HG03439 (cell line): ENCODE data around the gene IFFO2.

Experiments
- ATAC-seq: cut with Tn5 transposase; IDR thresholded peaks from one replicate; pipeline ENCODE4 v1.9.1; 2021; ENCODE audit warnings: mild to moderate bottlenecking, moderate library complexity; ENCODE audit not compliant: unreplicated experiment

The IFFO2 gene

DNA sequence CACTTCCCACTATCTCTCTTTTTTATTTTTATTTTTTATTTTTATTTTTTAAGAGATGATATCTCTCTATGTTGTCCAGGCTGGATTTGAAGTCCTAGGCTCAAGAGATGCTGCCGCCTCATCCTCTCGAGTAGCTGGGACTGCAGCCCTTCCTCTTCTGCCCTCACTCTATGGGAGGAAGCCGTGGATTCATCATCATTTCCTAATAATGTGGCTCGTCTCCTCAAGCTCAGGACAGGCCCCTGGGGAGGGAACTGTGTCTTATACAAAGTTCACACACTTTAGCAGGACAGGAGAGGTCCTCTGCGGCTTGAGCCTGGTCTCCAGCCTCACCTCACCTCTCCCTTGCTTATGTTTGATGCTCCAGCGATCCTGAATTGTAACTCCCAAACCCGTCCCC, 16.5 kb upstream of the IFFO2 start:
- no peak for ATAC-seq

DNA sequence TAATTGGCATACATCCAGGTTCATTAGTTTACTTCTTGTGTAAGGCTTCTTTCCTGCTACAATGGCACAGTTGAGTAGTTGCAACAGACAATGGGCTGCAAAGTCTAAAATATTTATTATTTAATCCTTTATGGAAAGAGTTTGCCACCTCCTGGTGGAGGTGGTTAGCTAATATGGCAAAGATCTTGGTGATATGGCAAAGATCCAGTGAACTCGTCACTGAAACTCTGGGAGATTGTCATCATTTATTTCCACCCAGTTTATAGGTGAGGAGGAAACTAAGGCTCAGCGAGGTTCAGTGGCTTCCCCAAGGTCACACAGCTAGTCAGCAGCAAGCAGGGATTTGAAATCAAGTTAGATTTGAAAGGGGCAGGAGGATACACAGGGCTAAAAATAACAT, 16.1 kb upstream of the IFFO2 start:
- no peak for ATAC-seq

DNA sequence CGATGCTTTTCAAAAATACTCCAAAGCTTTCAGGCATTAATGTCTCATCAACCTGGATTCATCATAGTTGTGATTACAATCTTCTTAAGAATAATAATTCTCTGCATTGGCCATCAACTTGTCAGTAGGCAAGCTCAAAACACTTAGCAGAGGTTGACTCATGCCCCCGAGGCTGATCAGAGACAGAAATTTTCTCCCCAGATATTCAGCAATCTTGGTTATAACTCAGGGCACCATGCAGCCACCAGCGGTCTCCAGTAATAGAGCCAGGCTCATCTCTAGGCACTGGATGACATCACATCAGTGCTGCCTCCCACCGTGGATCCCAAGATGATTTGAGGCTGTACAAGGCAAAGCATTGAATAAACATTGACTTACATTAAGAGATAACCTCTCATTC, 14.3 kb upstream of the IFFO2 start:
- ATAC-seq: no peak

DNA sequence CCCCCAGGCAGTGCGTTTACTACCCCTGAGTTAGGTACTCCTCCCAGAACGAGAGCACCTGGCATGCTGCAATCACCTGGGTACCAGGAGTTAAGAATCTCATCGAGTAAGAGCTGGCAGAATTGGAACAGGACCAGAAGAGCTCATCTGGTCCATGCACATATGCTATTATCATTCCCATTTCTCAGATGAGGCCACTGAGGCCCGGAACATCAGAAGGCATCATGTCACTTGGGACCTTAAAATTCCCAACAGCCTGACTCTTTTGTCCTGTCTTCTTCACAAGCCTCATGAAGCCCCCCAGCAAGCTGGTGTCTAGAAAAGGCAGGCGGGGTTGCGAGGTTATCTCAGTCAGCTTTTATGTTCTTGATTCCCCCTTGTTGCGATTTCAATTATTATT, 13.9 kb upstream of the IFFO2 start:
- no peak for ATAC-seq

DNA sequence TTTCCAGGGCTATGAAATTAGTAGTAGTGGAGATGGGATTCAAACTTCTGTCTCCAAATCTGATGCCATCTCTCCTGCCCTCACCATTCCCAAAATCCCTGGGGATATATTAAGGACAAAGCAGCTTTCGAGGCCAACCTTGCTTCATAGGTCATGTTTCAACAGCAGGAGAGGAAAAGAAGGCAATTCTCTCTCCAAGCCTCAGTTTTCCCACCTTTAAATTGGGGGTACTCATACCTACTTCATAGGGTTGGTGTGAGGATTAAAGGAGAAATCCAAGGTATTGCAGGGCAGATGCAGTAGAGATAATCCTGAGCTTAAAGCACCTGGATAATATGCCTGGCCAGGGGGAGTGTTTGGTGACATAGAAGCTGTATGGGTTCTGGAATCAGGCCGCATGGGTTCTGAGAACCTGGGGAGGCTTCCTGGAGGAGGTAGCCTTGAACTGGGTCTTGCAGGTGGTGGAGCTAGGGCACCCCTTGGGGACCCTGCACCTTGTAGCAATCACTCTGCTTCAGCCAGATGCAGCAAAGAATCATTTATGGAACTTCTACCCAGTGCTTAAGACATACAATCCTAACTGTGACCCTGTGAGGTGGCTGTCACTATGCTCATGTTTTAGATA, 10.7 kb upstream of the IFFO2 start:
- ATAC-seq: no peak

DNA sequence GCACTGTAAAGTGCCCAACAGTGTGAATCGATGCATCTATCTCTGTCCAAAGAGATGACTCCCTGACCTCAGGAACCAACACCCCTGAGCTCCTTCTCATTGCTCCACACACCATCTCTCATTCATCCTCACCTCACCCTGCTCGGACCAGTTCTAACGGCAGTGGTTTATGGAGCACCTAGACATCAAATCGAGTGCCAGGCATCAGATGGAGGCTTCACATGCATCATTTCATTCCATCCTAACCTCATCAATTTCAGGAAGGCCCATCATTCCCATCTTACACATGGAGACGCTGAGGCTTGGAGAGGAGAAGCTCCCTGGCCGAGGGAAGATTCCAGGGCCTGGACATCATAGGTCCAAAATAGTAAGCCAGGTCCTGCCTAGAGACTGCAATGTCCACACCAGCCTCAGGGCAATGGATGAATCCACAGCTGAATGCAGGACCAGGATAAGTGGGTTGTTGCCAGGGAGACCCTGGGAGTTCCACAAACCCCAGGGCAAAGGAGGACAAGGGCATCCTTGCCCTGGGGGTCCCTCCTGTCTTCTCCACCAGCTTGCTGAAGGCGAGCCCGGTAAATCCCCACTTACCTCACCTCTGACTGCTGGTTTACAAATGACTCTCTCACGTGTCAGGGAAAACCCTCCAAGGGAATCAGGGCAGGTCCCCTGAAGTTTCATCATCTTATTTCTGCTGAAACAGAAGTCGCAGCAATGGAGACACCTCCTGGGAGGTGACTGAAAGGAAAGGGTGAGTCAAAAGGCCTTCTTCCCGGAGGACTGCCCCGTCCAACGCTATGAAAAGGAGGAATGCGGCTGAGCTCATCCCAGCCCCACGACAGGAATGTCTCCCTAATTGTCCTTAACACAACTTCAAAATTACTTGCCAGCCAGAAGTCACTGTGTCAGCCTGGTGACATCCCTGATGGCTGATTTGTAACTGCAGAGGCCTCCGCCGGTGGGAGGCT, 9.0 kb upstream of the IFFO2 start:
- no peak for ATAC-seq

DNA sequence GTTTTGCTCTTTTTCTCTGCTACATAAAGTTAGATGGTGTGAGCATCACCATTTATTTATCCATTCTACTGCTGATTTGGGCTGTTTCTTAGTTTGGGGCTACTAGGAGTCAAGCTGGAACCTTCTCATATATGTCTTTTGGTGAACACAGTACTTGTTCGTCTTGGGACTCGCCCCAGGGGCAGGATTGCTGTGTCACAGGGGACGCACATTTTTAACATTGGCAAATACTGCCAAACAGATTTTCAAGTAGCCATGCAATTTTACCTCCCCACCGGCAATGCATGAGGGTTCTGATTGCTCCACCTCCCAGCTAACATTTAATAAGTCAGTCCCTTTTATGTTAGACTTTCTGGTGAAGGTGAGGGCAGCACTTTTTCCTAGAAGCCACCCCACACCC, 7.5 kb upstream of the IFFO2 start:
- ATAC-seq: no peak

DNA sequence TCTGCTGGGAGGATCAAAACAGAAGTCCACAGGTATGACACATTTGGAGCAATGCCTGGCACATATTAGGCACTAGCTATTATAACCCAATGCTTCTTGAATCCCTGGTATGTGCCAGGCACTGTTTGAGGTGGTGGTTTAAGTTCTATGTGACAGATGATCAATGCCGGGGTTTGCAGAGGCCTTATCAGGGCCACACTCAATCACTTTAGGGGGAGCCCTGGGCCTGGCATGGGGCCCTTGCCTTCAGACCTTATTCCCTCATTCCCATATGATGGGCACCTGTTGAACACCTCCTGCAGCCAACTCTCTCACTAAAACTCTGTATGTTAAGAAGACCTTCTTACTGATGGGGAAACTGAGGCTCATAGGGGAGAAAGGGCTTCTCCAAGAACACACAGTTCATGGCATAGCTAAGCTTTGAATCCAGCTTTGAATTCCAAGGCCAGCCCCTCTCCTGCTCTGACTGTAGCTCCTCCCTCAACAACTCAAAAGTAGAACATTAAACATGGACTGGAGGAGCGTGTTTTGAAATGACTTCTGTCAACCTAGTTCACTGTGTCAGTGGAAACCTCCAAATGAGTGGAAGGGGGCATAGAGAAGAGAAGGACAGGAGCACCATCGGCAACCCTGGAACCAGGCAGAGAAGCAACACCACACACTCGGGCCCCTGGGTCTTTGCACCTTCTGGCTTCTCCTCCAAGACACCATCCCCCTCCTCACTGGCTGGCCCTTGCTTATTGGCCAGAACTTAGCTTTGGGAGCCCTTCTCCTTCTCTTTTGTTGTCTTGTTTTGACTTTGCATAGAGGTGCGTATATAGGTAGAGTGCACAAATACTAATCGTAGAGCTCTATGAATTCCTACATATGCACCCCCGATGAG, 6.6 kb upstream of the IFFO2 start:
- no peak for ATAC-seq

DNA sequence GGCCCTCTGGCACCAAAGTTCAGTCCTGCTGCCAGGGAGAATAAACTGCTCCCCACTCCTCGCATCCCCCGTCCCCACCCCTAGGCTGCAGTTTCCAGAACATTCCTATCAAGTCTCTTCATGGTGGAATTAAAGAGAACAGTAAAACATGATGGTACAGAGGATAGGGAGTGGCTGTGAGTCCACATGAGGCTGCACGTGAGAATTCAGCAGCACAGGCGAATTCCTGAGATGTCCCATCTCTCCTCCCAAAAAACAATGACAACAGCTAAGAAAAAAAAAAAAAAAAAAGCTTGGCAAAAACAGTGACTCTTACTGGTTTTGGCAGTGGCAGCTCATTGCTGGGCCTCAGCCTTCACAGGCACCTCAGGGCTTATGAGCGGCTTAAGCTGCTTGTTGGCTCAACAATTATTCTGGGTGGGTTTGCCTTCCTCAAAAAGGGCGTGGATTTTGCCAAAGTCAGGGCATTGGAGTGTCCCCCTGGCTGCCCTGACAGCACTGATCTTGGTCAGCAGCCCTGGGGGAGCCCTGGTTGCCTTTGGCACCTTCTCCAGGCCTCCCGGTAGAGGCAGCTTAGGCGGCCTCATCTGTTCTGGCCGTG, 5.7 kb upstream of the IFFO2 start:
- ATAC-seq: no peak

DNA sequence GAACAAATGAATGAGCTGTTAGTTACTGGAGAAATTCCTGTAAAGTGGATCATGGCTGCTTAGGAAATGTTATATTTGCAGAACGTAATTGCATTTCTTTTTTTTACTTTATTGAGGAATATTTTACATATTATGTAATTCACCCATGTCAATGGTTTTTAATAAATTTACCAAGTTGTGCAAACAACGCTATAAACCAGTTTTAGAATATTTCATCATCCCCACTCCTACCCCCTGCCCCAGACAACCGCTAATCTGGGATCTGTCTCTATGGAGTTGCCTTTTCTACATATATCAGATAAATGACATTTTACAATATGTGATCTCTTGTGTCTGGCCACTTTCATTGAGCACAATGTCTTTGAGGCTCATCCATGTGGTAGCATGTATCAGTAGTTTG, 4.3 kb upstream of the IFFO2 start:
- ATAC-seq: no peak

DNA sequence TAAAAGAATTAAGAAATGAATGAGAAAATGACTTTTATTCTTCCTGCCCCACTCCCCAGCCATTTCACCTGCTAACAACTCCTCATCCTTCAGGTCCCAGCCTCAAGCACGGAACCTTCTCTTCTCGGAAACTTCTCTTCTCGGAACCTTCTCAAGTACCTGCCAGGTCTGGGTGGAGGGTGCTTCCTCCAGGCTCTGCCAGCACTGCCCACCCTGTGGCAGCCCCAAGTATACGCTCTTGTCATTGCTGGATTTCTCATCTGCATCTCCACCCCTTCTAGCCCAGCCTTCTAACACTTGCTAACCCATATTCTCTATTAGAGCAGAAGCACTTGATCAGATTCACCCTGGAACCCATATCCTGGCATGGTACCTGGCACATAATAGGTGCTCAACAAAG, 3.9 kb upstream of the IFFO2 start:
- no peak for ATAC-seq

DNA sequence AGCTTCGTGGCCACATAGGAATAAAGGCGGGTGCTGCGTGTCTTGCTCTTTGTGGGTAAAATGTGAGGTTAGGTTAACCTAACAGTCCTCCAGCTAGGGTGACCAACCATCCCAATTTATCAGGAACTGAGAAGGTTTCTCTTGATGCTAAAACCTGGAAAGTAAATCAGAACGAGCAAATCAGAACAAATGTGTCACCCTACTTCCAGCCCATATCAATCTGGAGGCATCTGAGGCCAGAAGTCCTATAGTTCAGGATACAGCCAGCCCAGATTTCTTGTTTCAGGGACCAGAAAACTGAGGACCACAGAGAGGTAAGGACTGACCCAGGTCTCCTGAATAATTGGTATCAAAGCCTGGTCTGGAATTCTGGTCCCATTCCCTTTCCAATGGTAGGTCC, 3.1 kb upstream of the IFFO2 start:
- no peak for ATAC-seq

DNA sequence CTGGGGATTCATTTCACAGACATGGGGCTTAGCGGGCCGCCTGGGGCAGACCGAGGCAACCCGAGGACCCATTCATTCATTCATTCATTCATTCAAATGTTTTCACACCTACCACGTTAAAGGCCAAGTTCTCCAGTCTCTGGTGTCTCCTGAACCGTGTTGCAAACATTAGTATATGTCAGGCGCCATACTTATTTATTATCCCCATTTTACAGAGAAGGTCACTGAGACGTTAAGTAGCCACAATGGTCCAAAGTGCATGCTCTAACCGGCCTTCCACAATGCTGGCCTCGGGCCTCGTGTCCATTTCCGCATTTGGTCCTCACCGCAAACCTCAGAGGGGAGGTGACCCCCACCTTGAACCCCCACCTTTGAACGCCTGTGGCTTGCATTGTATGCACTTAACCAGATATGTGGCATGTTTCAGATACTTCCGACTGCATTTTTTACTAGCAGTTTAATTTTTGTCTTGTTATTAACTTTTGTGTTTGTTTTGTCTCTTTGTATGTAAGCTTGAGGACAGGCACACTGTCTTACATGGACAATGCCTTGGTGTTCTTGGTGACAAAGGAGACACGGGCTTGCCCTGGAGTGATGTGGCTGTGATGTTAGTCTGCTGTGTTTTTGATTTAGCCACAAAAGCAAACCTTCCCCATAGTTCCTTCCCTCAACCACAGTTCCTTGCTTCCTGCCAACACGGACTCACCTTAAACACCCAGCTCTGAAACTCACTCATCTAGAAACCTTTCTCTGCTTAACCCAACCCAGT, 1.2 kb upstream of the IFFO2 start:
- ATAC-seq: no peak

DNA sequence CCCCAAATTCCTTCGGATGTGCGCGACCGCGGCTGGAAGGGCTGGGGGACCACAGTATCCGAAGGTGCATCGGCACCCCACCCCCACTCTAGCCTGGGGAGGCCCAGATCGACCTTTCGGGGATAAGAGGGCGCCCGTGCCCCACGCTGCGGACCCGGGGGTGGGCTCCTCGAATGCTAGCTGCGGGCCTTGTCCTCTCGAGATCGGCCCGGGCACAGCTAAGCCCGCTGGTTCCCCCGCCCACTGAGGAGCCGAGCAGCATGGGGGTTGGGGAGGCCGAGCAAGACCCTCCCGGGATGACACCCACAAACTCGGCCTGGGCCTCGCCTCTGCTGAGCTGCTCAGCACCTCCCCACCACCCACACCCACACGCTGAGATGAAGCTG, 653 bp upstream of the IFFO2 start:
- no peak for ATAC-seq

DNA sequence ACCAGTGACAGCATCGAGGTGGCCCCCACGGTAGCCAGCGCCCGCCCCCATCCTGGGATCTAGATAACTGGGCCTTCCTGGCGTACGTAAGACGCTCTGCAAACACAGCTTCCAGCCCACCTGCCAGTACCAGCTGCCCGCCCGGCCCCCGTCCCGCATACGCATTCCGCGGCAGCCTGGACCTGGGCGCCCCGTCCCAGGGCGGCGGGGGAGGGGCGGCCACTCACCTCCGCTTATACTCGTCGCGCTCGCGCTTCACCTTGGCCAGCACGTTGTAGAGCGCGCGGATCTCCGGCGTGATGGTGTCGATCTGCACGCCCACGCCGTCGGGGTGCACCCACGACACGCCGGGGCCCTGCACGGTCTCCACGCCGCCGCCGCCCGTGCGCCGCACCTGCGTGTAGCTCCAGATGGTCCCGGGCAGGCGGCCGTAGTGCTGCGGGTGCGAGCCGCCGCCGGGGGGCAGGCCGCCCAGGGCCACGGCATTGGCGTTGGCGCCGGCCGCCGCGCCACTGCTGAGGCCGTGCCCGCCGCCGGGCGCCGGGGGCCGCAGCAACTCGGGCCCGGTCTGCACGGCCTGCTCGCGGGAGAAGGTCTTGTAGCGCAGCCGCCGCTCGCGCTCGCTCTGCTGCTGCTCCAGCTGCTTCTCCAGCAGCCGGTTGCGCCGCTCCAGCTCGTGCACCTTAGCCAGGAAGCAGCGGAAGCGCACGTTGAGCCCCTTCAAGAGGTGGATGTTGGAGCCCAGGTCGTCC, 859 bp downstream of the IFFO2 start:
- ATAC-seq: no peak

DNA sequence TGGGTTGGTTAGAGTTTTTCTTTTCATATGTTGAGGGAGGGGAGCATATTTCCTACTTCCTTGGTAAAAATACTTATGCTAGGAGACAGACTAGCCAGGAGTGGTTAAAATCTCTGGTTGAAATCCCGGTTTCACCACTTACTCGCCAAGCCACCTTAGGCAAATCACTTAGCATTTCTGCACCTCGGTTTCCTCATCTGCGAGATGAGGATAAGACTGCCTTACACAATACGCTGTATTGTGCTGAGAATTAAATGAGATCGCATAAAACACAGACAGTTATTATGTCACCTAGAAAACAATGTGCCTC, 1.4 kb downstream of the IFFO2 start:
- ATAC-seq: no peak

DNA sequence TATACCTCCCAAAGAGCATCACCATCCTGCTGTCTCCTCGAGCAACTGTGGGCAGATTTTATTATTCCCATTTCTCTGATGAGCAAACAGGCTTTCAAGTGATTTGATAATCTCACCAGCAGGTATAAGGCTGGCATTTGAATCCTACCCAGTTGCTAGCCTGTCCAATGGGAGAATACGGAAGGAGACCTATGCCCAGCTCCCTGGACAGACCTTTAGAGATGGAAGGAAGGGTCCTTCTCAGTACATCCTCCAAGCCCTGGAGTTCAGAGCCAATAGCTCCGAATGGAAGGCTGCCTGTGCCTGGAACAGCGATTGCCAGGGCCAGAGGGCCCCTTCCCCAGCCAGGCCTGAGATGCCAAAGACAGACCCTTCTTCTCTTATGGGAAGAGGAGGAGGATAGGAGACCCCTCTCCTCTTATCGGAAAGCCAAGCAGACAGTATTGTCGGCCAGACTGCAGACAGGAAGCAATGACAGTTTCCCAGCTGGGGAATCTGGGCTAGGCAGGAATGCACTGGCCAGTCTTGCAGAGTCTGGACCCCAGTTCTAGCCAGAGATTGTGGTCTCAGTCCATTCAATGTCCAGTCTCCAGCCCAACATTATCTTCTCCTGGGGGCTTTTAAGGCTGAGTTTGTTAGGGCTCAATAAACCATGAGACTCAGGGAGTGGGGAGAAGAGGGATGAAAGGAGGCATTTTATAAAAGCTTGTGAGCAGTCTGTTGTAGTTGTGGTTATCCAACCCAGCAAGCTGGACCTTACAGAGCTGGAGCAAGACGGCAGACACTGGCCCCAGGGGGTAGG, 2.0 kb downstream of the IFFO2 start:
- no peak for ATAC-seq

DNA sequence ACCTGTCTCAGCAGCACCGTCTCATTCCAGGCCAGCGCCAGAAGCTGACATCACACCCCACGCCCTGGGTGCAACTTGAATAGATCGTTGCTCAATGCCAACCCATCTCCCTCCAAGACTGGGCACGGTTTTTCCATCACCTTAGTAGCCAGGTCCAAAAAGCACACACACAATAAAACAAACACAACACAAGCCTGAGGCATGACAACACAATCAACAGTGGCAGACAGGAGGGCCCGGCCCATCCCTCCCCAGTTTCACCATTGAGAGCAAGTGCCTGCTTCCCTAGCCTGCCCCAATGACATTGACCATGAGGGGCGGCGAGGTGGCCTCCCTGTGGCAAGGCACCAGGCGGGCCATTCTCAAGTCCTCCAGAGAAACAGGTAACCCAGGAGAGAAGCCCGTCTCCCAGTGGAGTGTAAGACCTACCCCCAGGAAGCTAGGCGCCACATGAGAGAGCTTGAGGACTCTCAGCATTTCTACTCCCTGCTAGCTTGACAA, 2.7 kb downstream of the IFFO2 start:
- ATAC-seq: no peak
